ENCODE data around the gene C1R.

DNA sequence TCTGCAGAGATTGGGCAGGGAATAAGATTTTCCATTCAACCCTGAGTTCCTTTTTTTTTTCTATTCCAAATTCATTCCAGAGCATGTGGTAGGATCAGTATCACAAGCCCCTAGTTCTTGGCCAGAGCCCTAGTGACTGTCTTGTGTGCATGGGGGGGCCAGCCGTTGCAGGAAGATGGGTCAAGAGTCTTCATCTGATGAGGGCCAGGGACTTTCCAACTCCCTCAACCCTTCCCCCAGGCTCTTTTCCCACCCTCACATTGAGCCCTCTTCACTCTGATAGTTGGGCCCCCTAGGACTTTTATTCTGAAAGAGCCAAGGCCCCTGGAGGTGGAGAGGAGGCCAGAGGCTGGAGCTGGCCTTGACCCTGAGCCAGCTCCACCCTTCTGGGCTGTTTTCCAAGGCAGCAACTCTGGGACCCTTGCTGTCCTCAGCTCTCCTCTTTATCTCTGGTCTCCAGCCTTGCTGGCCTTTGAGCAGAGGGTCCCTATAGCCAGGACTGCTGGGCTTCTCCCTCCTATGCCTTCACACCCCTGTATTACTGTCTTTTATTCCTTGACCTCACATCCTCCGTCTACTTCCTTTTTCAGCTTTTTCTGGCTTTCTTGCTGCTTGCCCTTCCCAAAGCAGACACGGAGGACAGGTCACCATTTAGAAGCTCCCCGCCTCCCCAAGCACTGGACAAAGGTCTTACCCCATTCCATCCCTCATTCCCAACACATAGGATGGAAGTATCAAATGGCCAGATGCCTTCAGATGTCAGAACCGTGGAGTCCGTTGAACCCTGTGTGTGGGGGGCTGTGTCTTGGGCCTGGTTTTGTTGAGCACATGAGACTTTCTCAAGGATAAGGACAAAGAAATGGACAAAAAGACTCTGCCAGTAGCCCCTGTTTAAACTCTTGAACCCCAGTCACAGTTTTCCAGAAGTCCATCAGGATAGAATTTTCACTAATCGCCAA, 30.8 kb upstream of the C1R start:
- TF ChIP-seq, protein P1, sequence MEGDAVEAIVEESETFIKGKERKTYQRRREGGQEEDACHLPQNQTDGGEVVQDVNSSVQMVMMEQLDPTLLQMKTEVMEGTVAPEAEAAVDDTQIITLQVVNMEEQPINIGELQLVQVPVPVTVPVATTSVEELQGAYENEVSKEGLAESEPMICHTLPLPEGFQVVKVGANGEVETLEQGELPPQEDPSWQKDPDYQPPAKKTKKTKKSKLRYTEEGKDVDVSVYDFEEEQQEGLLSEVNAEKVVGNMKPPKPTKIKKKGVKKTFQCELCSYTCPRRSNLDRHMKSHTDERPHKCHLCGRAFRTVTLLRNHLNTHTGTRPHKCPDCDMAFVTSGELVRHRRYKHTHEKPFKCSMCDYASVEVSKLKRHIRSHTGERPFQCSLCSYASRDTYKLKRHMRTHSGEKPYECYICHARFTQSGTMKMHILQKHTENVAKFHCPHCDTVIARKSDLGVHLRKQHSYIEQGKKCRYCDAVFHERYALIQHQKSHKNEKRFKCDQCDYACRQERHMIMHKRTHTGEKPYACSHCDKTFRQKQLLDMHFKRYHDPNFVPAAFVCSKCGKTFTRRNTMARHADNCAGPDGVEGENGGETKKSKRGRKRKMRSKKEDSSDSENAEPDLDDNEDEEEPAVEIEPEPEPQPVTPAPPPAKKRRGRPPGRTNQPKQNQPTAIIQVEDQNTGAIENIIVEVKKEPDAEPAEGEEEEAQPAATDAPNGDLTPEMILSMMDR (IDR thresholded peaks at IDR 0.05): no peak
- TF ChIP-seq SIN3A (IDR thresholded peaks at IDR 0.05; ENCODE audit: borderline replicate concordance, insufficient read depth, low read depth, low read length) (no peak), POLR2AphosphoS5 (IDR thresholded peaks at IDR 0.05; ENCODE audit: low read depth, low read length) (no peak), TCF7L2 (IDR thresholded peaks at IDR 0.05; ENCODE audit: low read depth, low read length) (no peak)
- TF ChIP-seq, protein P2, sequence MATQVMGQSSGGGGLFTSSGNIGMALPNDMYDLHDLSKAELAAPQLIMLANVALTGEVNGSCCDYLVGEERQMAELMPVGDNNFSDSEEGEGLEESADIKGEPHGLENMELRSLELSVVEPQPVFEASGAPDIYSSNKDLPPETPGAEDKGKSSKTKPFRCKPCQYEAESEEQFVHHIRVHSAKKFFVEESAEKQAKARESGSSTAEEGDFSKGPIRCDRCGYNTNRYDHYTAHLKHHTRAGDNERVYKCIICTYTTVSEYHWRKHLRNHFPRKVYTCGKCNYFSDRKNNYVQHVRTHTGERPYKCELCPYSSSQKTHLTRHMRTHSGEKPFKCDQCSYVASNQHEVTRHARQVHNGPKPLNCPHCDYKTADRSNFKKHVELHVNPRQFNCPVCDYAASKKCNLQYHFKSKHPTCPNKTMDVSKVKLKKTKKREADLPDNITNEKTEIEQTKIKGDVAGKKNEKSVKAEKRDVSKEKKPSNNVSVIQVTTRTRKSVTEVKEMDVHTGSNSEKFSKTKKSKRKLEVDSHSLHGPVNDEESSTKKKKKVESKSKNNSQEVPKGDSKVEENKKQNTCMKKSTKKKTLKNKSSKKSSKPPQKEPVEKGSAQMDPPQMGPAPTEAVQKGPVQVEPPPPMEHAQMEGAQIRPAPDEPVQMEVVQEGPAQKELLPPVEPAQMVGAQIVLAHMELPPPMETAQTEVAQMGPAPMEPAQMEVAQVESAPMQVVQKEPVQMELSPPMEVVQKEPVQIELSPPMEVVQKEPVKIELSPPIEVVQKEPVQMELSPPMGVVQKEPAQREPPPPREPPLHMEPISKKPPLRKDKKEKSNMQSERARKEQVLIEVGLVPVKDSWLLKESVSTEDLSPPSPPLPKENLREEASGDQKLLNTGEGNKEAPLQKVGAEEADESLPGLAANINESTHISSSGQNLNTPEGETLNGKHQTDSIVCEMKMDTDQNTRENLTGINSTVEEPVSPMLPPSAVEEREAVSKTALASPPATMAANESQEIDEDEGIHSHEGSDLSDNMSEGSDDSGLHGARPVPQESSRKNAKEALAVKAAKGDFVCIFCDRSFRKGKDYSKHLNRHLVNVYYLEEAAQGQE (IDR thresholded peaks at IDR 0.05; ENCODE audit: insufficient read depth in 1 of 2, low read depth in 2 of 2, low read length in 1 of 2): no peak

Data from Panc1 (cell line).